Neural cell (in vitro differentiated cells): ENCODE measurements around the gene FSIP1. TPM values are rescaled to one million over a fixed set of nuclear protein-coding genes. Genes with fewer than 3 reads are reported as not detected.

ENCODE experiments used
- H2AFZ ChIP-seq: fragments of 200-600, 300-800 bp; sonication (generic), shearing (Covaris generic); 2 replicates; pipeline ENCODE4 v1.6.0; 2014; ENCODE audit warnings: low read depth, mild to moderate bottlenecking, antibody characterized with exemption, low read length, moderate library complexity
- H3F3A ChIP-seq: fragments of 200-600 bp; shearing (Covaris generic); 2 replicates; pipeline ENCODE4 v1.6.1; 2016; ENCODE audit warnings: mild to moderate bottlenecking, moderate library complexity, mixed read lengths, antibody characterized with exemption, low read length; ENCODE audit not compliant: insufficient read depth, poor library complexity, severe bottlenecking
- H3K27ac ChIP-seq: fragments of 200-600, 300-800 bp; sonication (generic), shearing (Covaris generic); 2 replicates; pipeline ENCODE4 v1.5.1; 2014; ENCODE audit warnings: mild to moderate bottlenecking, low read length, moderate library complexity
- H3K27me3 ChIP-seq: fragments of 300-800, 200-600 bp; sonication (generic), shearing (Covaris generic); 2 replicates; pipeline ENCODE4 v1.6.0; 2014; ENCODE audit warnings: mild to moderate bottlenecking, low read depth, low read length, moderate library complexity; ENCODE audit not compliant: insufficient read depth
- H3K36me3 ChIP-seq: fragments of 300-800, 200-600 bp; sonication (generic), shearing (Covaris generic); 2 replicates; pipeline ENCODE4 v1.5.1; 2014; ENCODE audit warnings: mild to moderate bottlenecking, antibody characterized with exemption, low read length, moderate library complexity; ENCODE audit not compliant: insufficient read depth
- H3K4me2 ChIP-seq: fragments of 300-800, 200-600 bp; sonication (generic), shearing (Covaris generic); 2 replicates; pipeline ENCODE4 v1.6.0; 2014; ENCODE audit warnings: mild to moderate bottlenecking, low read length
- H3K4me3 ChIP-seq: fragments of 300-800, 200-600 bp; sonication (generic), shearing (Covaris generic); 2 replicates; pipeline ENCODE4 v1.5.1; 2014; ENCODE audit warnings: mild to moderate bottlenecking, low read length, moderate library complexity
- H3K79me2 ChIP-seq: fragments of 200-600 bp; shearing (Covaris generic); replicated peaks from 2 replicates; pipeline ENCODE4 v1.6.0; 2014; ENCODE audit warnings: mild to moderate bottlenecking, low read length, moderate library complexity; ENCODE audit not compliant: insufficient read depth
- H3K9ac ChIP-seq: fragments of 300-800, 200-600 bp; sonication (generic), shearing (Covaris generic); 2 replicates; pipeline ENCODE4 v1.6.1; 2016; ENCODE audit warnings: mild to moderate bottlenecking, low read length, mixed read lengths
- H3K9me2 ChIP-seq: fragments of 200-600 bp; shearing (Covaris generic); 2 replicates; pipeline ENCODE4 v1.6.1; 2016; ENCODE audit warnings: mild to moderate bottlenecking, low read length, mixed read lengths; ENCODE audit not compliant: insufficient read depth
- H3K9me3 ChIP-seq: fragments of 200-600, 300-800 bp; sonication (generic), shearing (Covaris generic); 2 replicates; pipeline ENCODE4 v1.6.1; 2016; ENCODE audit warnings: mild to moderate bottlenecking, mixed run types, low read length, moderate library complexity, mixed read lengths
- H4K20me1 ChIP-seq: fragments of 200-600 bp; shearing (Covaris generic); 2 replicates; pipeline ENCODE4 v1.6.1; 2016; ENCODE audit warnings: mild to moderate bottlenecking, mixed run types; ENCODE audit not compliant: insufficient read depth
- EP300 ChIP-seq: fragments of 450-650 bp; conservative IDR thresholded peaks from 2 replicates; pipeline ENCODE4 v1.6.1; 2014; ENCODE audit warnings: antibody characterized with exemption, mild to moderate bottlenecking, moderate library complexity; ENCODE audit not compliant: poor library complexity, severe bottlenecking
- EZH2 ChIP-seq: fragments of 200-600, 300-800 bp; shearing (Covaris generic), sonication (generic); IDR thresholded peaks from 2 replicates; pipeline ENCODE4 v1.6.1; 2014; ENCODE audit warnings: antibody characterized with exemption, low read length, borderline replicate concordance, mild to moderate bottlenecking; ENCODE audit not compliant: insufficient read depth, poor library complexity, severe bottlenecking
- MXI1 ChIP-seq: fragments of 450-650 bp; conservative IDR thresholded peaks from 2 replicates; pipeline ENCODE4 v1.6.1; 2014; ENCODE audit warnings: antibody characterized with exemption, mild to moderate bottlenecking; ENCODE audit not compliant: poor library complexity, severe bottlenecking
- POLR2AphosphoS5 ChIP-seq: IDR thresholded peaks from 2 replicates; pipeline ENCODE4 v1.6.1; 2012
- RAD21 ChIP-seq: fragments of 450-650 bp; conservative IDR thresholded peaks from 2 replicates; pipeline ENCODE4 v1.6.1; 2014; ENCODE audit warnings: antibody characterized with exemption, mild to moderate bottlenecking, moderate library complexity
- SMC3 ChIP-seq: fragments of 450-650 bp; conservative IDR thresholded peaks from 2 replicates; pipeline ENCODE4 v1.6.1; 2014; ENCODE audit warnings: antibody characterized with exemption, mild to moderate bottlenecking, moderate library complexity; ENCODE audit not compliant: poor library complexity
- TAF1 ChIP-seq: IDR thresholded peaks from 2 replicates; pipeline ENCODE4 v1.6.1; 2012; ENCODE audit warnings: low read depth
- polyA plus RNA-seq: library from polyadenylated mRNA; depleted of rRNA; stranded (reverse); fragments of >200 nt; gene quantifications from 2 replicates; pipeline ENCODE4 v1.2.3, GENCODE V29; 2014
- TF ChIP-seq, protein P1 (sequence below): IDR thresholded peaks from 2 replicates; pipeline ENCODE4 v1.6.1; 2012; ENCODE audit warnings: borderline replicate concordance
- TF ChIP-seq, protein P2 (sequence below): fragments of 450-650 bp; IDR thresholded peaks from 2 replicates; pipeline ENCODE4 v1.5.1; 2014; ENCODE audit warnings: antibody characterized with exemption, mild to moderate bottlenecking, moderate library complexity; ENCODE audit not compliant: poor library complexity, severe bottlenecking

The FSIP1 gene
- polyA plus RNA-seq, 1 donor from 2014 or later = 3.8 TPM

DNA sequence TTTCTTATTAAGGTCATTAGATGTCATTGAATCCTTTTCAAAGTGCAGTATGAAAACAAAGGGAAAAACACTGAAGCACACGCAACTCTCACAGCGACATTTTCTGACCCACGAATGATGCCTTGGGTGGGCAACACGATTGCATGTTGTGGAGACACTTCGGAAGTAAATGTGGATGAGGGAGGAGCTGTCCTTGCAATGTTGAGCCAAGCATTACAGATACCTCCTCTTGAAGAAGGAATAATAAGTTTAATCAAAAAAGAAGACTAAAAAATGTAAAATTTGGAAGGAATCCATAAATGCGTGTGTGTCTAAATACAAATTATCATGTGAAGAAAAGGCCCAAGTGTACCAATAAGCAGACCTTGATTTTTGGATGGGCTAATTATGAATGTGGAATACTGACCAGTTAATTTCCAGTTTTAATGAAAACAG, 184.9 kb downstream of the FSIP1 start:
- TF ChIP-seq, protein P1, sequence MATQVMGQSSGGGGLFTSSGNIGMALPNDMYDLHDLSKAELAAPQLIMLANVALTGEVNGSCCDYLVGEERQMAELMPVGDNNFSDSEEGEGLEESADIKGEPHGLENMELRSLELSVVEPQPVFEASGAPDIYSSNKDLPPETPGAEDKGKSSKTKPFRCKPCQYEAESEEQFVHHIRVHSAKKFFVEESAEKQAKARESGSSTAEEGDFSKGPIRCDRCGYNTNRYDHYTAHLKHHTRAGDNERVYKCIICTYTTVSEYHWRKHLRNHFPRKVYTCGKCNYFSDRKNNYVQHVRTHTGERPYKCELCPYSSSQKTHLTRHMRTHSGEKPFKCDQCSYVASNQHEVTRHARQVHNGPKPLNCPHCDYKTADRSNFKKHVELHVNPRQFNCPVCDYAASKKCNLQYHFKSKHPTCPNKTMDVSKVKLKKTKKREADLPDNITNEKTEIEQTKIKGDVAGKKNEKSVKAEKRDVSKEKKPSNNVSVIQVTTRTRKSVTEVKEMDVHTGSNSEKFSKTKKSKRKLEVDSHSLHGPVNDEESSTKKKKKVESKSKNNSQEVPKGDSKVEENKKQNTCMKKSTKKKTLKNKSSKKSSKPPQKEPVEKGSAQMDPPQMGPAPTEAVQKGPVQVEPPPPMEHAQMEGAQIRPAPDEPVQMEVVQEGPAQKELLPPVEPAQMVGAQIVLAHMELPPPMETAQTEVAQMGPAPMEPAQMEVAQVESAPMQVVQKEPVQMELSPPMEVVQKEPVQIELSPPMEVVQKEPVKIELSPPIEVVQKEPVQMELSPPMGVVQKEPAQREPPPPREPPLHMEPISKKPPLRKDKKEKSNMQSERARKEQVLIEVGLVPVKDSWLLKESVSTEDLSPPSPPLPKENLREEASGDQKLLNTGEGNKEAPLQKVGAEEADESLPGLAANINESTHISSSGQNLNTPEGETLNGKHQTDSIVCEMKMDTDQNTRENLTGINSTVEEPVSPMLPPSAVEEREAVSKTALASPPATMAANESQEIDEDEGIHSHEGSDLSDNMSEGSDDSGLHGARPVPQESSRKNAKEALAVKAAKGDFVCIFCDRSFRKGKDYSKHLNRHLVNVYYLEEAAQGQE = no peak
- TF ChIP-seq TAF1 (no peak), MXI1 (no peak), EZH2 (no peak), RAD21 (no peak), EP300 (no peak), SMC3 (no peak), POLR2AphosphoS5 (no peak)
- TF ChIP-seq, protein P2, sequence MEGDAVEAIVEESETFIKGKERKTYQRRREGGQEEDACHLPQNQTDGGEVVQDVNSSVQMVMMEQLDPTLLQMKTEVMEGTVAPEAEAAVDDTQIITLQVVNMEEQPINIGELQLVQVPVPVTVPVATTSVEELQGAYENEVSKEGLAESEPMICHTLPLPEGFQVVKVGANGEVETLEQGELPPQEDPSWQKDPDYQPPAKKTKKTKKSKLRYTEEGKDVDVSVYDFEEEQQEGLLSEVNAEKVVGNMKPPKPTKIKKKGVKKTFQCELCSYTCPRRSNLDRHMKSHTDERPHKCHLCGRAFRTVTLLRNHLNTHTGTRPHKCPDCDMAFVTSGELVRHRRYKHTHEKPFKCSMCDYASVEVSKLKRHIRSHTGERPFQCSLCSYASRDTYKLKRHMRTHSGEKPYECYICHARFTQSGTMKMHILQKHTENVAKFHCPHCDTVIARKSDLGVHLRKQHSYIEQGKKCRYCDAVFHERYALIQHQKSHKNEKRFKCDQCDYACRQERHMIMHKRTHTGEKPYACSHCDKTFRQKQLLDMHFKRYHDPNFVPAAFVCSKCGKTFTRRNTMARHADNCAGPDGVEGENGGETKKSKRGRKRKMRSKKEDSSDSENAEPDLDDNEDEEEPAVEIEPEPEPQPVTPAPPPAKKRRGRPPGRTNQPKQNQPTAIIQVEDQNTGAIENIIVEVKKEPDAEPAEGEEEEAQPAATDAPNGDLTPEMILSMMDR = no peak
- no peak overlapping the region for H3K4me2 ChIP-seq
- H3K36me3 ChIP-seq = no peaks in the 10 kb centered on the region
- H3K27me3 ChIP-seq = no peaks in the 10 kb centered on the region
- H3K9ac ChIP-seq = no peak overlapping the region
- no peaks in the 10 kb centered on the region for H3K79me2 ChIP-seq
- H3K27ac ChIP-seq = no peak overlapping the region
- H3K4me3 ChIP-seq = no peak overlapping the region
- no peaks in the 10 kb centered on the region for H3K9me3 ChIP-seq
- no peak overlapping the region for H2AFZ ChIP-seq
- H3K9me2 ChIP-seq = no peaks in the 10 kb centered on the region
- no peaks in the 10 kb centered on the region for H3F3A ChIP-seq
- H4K20me1 ChIP-seq = no peaks in the 10 kb centered on the region

DNA sequence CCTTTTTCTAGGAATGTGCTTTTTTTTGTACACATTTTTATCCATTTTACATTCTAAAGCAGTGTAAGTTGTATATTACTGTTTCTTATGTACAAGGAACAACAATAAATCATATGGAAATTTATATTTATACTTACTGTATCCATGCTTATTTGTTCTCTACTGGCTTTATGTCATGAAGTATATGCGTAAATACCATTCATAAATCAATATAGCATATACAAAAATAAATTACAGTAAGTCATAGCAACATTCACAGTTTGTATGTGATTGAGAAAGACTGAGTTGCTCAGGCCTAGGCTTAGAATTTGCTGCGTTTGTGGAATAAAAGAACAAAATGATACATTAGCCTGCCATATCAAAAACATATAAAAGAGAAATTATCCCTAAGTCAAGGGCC, 185.3 kb downstream of the FSIP1 start:
- H3K9me2 ChIP-seq = no peaks in the 10 kb centered on the region
- H3K9me3 ChIP-seq = no peaks in the 10 kb centered on the region
- H4K20me1 ChIP-seq = no peaks in the 10 kb centered on the region
- no peaks in the 10 kb centered on the region for H3K36me3 ChIP-seq
- H3K27ac ChIP-seq = no peak overlapping the region
- H3K4me2 ChIP-seq = no peak overlapping the region
- TF ChIP-seq EZH2 (no peak), RAD21 (no peak), EP300 (no peak), TAF1 (no peak), POLR2AphosphoS5 (no peak), SMC3 (no peak), MXI1 (no peak)
- TF ChIP-seq, protein P2 = no peak
- TF ChIP-seq, protein P1 = no peak
- H3K27me3 ChIP-seq = no peaks in the 10 kb centered on the region
- H3F3A ChIP-seq = no peaks in the 10 kb centered on the region
- no peaks in the 10 kb centered on the region for H3K79me2 ChIP-seq
- H3K4me3 ChIP-seq = no peak overlapping the region
- H3K9ac ChIP-seq = no peak overlapping the region
- H2AFZ ChIP-seq = no peak overlapping the region
